Measurements from ENCODE around the gene SLITRK5. TPM values are rescaled to one million over a fixed set of nuclear protein-coding genes. Genes with fewer than 3 reads are reported as not detected.

Gene SLITRK5
- total RNA-seq, 4 donors from 2014 or later: 0.09 TPM; not detected in 3

DNA sequence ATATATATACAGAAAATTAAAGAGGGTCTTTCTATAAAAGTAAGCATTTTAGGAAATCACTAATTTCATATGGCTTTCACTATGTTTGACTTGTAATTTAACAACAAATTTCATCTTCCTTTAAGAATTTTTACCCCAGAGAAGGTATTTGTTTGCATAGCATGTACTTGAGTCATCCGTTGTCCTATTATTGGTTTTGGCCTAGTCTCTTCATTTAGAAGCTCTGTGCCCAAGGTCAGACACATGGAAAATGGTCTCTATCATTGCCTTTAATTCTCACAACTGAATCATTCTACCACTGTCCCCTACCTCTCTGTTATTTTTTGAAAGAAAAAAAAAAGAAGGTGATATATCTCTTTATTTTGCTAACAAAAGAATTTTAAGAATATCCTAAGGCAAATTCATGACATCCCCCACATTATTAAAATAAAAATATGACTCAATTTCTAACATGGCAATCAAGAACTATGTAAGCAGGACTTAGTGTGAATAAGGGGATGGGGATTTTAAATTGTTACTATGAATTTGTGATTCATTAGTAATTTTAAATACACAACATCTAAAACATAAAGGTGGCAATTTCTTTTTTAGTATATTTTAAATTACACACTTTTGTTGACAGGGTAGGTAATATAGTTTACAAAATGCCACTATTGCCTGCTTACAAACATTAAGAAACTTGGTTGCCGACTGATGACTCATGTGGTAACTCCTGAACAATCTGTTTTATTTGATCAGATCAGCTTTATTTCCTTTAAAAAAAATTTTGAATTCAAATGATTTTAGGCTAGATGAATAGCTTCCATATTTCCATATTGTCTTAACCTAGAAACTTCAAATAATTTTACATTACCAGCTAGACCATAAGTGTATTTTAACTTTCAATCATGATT is 13.9 kb downstream of the SLITRK5 start:
- H3K4me1 ChIP-seq: no peaks in the 10 kb centered on the region
- H3K27me3 ChIP-seq: no peaks in the 10 kb centered on the region
- DNase-seq: no peak
- TF ChIP-seq, protein P1, sequence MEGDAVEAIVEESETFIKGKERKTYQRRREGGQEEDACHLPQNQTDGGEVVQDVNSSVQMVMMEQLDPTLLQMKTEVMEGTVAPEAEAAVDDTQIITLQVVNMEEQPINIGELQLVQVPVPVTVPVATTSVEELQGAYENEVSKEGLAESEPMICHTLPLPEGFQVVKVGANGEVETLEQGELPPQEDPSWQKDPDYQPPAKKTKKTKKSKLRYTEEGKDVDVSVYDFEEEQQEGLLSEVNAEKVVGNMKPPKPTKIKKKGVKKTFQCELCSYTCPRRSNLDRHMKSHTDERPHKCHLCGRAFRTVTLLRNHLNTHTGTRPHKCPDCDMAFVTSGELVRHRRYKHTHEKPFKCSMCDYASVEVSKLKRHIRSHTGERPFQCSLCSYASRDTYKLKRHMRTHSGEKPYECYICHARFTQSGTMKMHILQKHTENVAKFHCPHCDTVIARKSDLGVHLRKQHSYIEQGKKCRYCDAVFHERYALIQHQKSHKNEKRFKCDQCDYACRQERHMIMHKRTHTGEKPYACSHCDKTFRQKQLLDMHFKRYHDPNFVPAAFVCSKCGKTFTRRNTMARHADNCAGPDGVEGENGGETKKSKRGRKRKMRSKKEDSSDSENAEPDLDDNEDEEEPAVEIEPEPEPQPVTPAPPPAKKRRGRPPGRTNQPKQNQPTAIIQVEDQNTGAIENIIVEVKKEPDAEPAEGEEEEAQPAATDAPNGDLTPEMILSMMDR (IDR thresholded peaks at IDR 0.05): no peak
- TF ChIP-seq POLR2A (IDR thresholded peaks at IDR 0.05): no peak
- no peaks in the 10 kb centered on the region for H3K36me3 ChIP-seq
- no peak overlapping the region for H3K27ac ChIP-seq
- no peak overlapping the region for H3K4me3 ChIP-seq
- H3K9me3 ChIP-seq: no peaks in the 10 kb centered on the region

DNA sequence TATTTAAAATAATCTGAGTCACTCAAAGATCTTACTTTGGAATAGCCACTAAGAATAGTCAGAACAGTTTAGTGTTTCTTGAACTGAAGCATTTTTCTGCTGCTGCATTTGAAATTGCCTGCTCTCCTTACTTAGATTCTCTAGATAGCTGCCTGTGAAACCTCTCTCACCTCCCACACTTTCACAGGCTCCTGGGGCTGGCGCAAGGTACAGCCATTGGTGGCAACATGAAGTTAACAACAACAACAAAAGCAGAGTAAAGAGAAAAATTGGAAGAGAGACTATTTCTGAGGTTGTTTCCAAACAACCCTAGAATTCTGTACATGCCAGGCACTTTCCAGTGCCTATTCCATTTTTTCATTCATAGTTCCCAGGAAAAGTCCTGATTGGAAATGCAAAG is 25.3 kb downstream of the SLITRK5 start:
- no peak overlapping the region for H3K4me3 ChIP-seq
- H3K9me3 ChIP-seq: no peaks in the 10 kb centered on the region
- DNase-seq: no peak
- H3K27ac ChIP-seq: no peak overlapping the region
- H3K4me1 ChIP-seq: no peaks in the 10 kb centered on the region
- no peaks in the 10 kb centered on the region for H3K27me3 ChIP-seq
- TF ChIP-seq, protein P1 (IDR thresholded peaks at IDR 0.05): no peak
- no peak for TF ChIP-seq POLR2A (IDR thresholded peaks at IDR 0.05)
- H3K36me3 ChIP-seq: no peaks in the 10 kb centered on the region

- Histone ChIP-seq H3K4me3 (no peak overlapping the region), H3K9me3 (no peaks in the 10 kb centered on the region), H3K4me1 (no peaks in the 10 kb centered on the region), H3K36me3 (no peaks in the 10 kb centered on the region), H3K27me3 (no peaks in the 10 kb centered on the region), H3K27ac (no peak overlapping the region)
- TF ChIP-seq POLR2A (IDR thresholded peaks at IDR 0.05): no peak
- TF ChIP-seq, protein P1 (IDR thresholded peaks at IDR 0.05): no peak
- no peak for DNase-seq
Measured at GRCh38 chr13:87698268-87698667, 27.1 kb downstream of the SLITRK5 start.

DNA sequence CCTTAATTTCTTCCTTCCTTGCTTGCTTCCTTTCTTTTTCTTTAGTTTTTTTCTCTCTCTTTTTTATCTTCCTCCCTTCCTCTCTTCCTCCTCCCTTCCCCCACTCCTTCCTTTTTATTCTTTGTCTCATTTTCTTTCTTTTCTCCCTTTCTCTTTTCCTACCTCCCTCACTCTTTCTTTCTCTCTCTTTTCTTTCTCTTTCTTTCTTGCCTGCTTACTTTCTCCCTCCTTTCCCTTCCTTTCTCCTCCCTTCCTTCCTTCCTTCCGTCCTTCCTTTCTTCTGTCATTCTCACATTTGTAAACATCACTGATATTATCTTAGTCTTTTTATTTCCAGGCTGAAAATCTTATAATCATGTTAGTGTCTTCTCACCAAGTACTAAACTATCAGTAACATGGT is 38.8 kb downstream of the SLITRK5 start:
- no peaks in the 10 kb centered on the region for H3K36me3 ChIP-seq
- no peak overlapping the region for H3K27ac ChIP-seq
- H3K9me3 ChIP-seq: no peaks in the 10 kb centered on the region
- no peaks in the 10 kb centered on the region for H3K4me1 ChIP-seq
- H3K27me3 ChIP-seq: no peaks in the 10 kb centered on the region
- no peak for DNase-seq
- no peak overlapping the region for H3K4me3 ChIP-seq
- no peak for TF ChIP-seq POLR2A (IDR thresholded peaks at IDR 0.05)
- TF ChIP-seq, protein P1 (IDR thresholded peaks at IDR 0.05): no peak

DNA sequence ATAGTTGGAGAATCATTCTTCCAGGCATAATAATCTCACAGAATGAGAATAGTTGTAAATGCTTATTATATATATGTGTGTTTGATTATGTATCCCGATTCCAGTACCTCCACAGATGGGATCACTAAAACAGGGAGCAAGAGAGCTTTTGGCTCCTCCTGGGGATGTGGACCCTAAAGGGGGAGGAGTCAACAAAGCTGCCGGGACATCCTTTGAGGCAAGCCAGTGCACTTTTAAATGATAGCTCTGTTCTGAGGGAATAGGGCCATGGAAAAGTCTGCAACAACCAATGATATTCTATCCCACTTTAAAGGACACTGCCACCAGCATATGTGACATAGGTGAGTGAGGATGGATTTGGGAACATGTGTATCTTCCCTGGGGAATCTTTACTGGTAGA is 40.8 kb downstream of the SLITRK5 start:
- H3K27ac ChIP-seq: no peak overlapping the region
- no peak for DNase-seq
- H3K9me3 ChIP-seq: no peaks in the 10 kb centered on the region
- H3K36me3 ChIP-seq: no peaks in the 10 kb centered on the region
- no peak overlapping the region for H3K4me3 ChIP-seq
- H3K27me3 ChIP-seq: no peaks in the 10 kb centered on the region
- no peaks in the 10 kb centered on the region for H3K4me1 ChIP-seq
- TF ChIP-seq POLR2A (IDR thresholded peaks at IDR 0.05): no peak
- TF ChIP-seq, protein P1 (IDR thresholded peaks at IDR 0.05): no peak
